Esophagus muscularis mucosa (tissue), 4 donors: ENCODE data around the gene PLEKHA3. TPM values are rescaled to one million over a fixed set of nuclear protein-coding genes. Genes with fewer than 3 reads are reported as not detected.

Experiments used
- DNase-seq: peaks from one replicate; pipeline ENCODE4 v3.0.0-alpha.2; 2017; ENCODE audit errors: extremely low spot score
- H3K27ac ChIP-seq, 4 donors: fragments of 200-600 bp; sonication (generic); replicated peaks in 1 of 4; 1 replicate in 3 of 4; 2 replicates in 1 of 4; pipeline ENCODE4 v1.5.1; 2016 to 2019; ENCODE audit warnings: mild to moderate bottlenecking in 1 of 4
- H3K27me3 ChIP-seq, 4 donors: fragments of 200-600 bp; sonication (generic); one replicate each; pipeline versions ENCODE4 v1.5.1 to v1.6.0; 2016 to 2019
- H3K36me3 ChIP-seq, 4 donors: fragments of 200-600 bp; sonication (generic); one replicate each; pipeline ENCODE4 v1.5.1; 2016 to 2019
- H3K4me1 ChIP-seq, 4 donors: fragments of 200-600 bp; sonication (generic); one replicate each; pipeline ENCODE4 v1.5.1; 2016 to 2019
- H3K4me3 ChIP-seq, 4 donors: fragments of 200-600 bp; sonication (generic); 1 replicate in 2 of 4; 2 replicates in 2 of 4; pipeline ENCODE4 v1.5.1; 2016 to 2019; ENCODE audit warnings: mild to moderate bottlenecking in 4 of 4, moderate library complexity in 1 of 4
- H3K9me3 ChIP-seq, 4 donors: fragments of 200-600 bp; sonication (generic); 1 replicate in 3 of 4; 2 replicates in 1 of 4; pipeline ENCODE4 v1.5.1; 2016 to 2019
- EP300 ChIP-seq: sonication (generic); formaldehyde crosslinking; IDR thresholded peaks from one replicate; pipeline ENCODE4 v1.6.1; 2017; ENCODE audit warnings: antibody characterized with exemption
- POLR2A ChIP-seq: fragments of 450-650 bp; IDR thresholded peaks from one replicate; pipeline ENCODE4 v1.6.1; 2017; ENCODE audit warnings: antibody characterized with exemption, moderate library complexity, mild to moderate bottlenecking, low read depth
- POLR2AphosphoS5 ChIP-seq, 2 donors: sonication (generic); formaldehyde crosslinking; IDR thresholded peaks; one replicate each; pipeline ENCODE4 v1.6.1; 2017; ENCODE audit warnings: antibody characterized with exemption in 2 of 2
- WGBS: methylation state at CpG from one replicate; pipeline ENCODE4 v1.1.5; 2018; 5-methylcytosine and 5-hydroxymethylcytosine counted together
- intact Hi-C: fragments of 100-400 bp; cut with DNase I; formaldehyde crosslinking; loops from one replicate; pipeline ENCODE4 v1.15.1; 2023
- total RNA-seq, 4 donors: library from RNA; depleted of rRNA; stranded (reverse); fragments of >200 nt; gene quantifications; one replicate each; pipeline versions ENCODE4 v1.1.0 to v1.2.1, GENCODE V29; 2016
- TF ChIP-seq, protein P1 (sequence below), 3 experiments: fragments of 200-600 bp in 2 of 3; fragments of 450-650 bp in 1 of 3; sonication (generic) in 2 of 3; IDR thresholded peaks; one replicate each; pipeline ENCODE4 v1.5.1; 2017 to 2019; ENCODE audit warnings: antibody characterized with exemption in 3 of 3, mild to moderate bottlenecking in 2 of 3, moderate library complexity in 1 of 3

Gene PLEKHA3
- total RNA-seq, 4 donors from 2014 or later: 20.8 to 30.0 (median 26.5) TPM

GRCh38 chr2:178506524-178506923 is 26.3 kb downstream of the PLEKHA3 start:
- peaks cover 24 to 78% (median 46%) of the 10 kb centered on the region in 4 donors for H3K36me3 ChIP-seq
- no peak for TF ChIP-seq POLR2A
- 93% methylated on average over 2 of the region's 2 CpGs for WGBS
- no peak overlapping the region for H3K27ac ChIP-seq
- intact Hi-C loops: no loop called here
- no peaks in the 10 kb centered on the region for H3K27me3 ChIP-seq
- H3K4me3 ChIP-seq: no peak overlapping the region
- H3K9me3 ChIP-seq: no peaks in the 10 kb centered on the region
- DNase-seq: no peak
- no peaks in the 10 kb centered on the region for H3K4me1 ChIP-seq

DNA sequence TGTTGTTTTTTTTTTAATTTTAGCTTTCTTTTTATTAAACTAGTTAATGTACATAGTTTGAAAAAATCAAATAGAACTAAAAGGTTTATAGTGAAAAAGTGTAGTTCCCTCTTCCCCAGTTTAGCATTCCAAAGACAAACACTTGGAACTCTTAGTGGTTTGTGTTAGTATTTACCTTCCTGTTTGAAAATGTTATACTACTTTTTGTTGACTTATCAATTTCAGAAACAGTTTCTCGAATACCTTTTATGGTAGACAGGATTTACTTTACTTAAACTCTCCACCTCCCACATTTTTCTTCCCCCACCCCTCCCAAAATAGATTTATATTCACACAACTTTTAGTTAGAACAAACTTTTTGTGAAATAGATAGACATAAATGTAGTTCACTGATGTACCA is 26.7 kb downstream of the PLEKHA3 start:
- Histone ChIP-seq H3K27me3 (no peaks in the 10 kb centered on the region), H3K4me3 (no peak overlapping the region), H3K9me3 (no peaks in the 10 kb centered on the region), H3K27ac (no peak overlapping the region), H3K4me1 (no peaks in the 10 kb centered on the region), H3K36me3 (peaks cover 20 to 77% (median 41%) of the 10 kb centered on the region in 4 donors)
- TF ChIP-seq, protein P1, sequence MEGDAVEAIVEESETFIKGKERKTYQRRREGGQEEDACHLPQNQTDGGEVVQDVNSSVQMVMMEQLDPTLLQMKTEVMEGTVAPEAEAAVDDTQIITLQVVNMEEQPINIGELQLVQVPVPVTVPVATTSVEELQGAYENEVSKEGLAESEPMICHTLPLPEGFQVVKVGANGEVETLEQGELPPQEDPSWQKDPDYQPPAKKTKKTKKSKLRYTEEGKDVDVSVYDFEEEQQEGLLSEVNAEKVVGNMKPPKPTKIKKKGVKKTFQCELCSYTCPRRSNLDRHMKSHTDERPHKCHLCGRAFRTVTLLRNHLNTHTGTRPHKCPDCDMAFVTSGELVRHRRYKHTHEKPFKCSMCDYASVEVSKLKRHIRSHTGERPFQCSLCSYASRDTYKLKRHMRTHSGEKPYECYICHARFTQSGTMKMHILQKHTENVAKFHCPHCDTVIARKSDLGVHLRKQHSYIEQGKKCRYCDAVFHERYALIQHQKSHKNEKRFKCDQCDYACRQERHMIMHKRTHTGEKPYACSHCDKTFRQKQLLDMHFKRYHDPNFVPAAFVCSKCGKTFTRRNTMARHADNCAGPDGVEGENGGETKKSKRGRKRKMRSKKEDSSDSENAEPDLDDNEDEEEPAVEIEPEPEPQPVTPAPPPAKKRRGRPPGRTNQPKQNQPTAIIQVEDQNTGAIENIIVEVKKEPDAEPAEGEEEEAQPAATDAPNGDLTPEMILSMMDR (IDR thresholded peaks at IDR 0.05): no peak
- TF ChIP-seq POLR2AphosphoS5 (IDR thresholded peaks at IDR 0.05) (no peak), POLR2A (no peak), EP300 (no peak)
- WGBS: 90% methylated on average over 1 of the region's 1 CpG
- intact Hi-C loops: no loop called here
- no peak for DNase-seq

GRCh38 chr2:178508646-178509045 is 28.4 kb downstream of the PLEKHA3 start:
- H3K27me3 ChIP-seq: no peaks in the 10 kb centered on the region
- intact Hi-C loops: no loop called here
- no peak for DNase-seq
- peaks cover 9 to 73% (median 25%) of the 10 kb centered on the region in 4 donors for H3K36me3 ChIP-seq
- H3K4me3 ChIP-seq: no peak overlapping the region
- H3K27ac ChIP-seq: no peak overlapping the region
- H3K4me1 ChIP-seq: no peaks in the 10 kb centered on the region
- WGBS: 97% methylated on average over 2 of the region's 2 CpGs
- no peaks in the 10 kb centered on the region for H3K9me3 ChIP-seq
- TF ChIP-seq, protein P1 (IDR thresholded peaks at IDR 0.05): no peak
- no peak for TF ChIP-seq POLR2A
- TF ChIP-seq POLR2AphosphoS5 (IDR thresholded peaks at IDR 0.05): no peak
- TF ChIP-seq EP300: no peak

DNA sequence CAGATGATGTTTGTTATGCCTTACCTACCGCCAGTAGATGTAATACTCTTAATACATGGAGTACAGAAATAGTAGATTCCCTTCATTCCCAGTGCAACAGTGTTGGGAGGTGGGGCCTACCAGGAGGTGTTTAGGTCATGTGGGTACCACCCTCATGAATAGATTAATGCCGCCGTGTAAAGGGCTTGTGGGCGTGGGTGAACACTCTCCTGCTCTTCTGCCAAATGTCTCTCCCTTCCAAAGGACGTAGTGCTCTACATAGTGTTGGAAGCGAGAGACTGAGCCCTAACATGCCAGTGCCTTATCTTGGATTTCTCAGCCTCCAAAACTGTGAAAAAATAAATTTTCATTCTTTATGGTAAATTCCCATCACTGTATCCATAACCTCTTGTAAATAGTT is 30.1 kb downstream of the PLEKHA3 start:
- intact Hi-C loops: no loop called here
- Histone ChIP-seq H3K9me3 (no peaks in the 10 kb centered on the region), H3K4me3 (no peak overlapping the region), H3K36me3 (peaks cover 3 to 68% (median 12%) of the 10 kb centered on the region in 4 donors), H3K27me3 (no peaks in the 10 kb centered on the region), H3K4me1 (no peaks in the 10 kb centered on the region), H3K27ac (no peak overlapping the region)
- TF ChIP-seq POLR2AphosphoS5 (IDR thresholded peaks at IDR 0.05) (no peak), POLR2A (no peak), EP300 (no peak)
- TF ChIP-seq, protein P1 (IDR thresholded peaks at IDR 0.05): no peak
- no peak for DNase-seq
- WGBS: 88% methylated on average over 5 of the region's 6 CpGs

- TF ChIP-seq, protein P1 (IDR thresholded peaks at IDR 0.05): no peak
- TF ChIP-seq POLR2A: no peak
- no peak for TF ChIP-seq POLR2AphosphoS5 (IDR thresholded peaks at IDR 0.05)
- TF ChIP-seq EP300: no peak
- DNase-seq: no peak
- no peaks in the 10 kb centered on the region for H3K27me3 ChIP-seq
- intact Hi-C loops: no loop called here
- WGBS: 95% methylated on average over 2 of the region's 2 CpGs
- H3K4me1 ChIP-seq: no peaks in the 10 kb centered on the region
- H3K4me3 ChIP-seq: no peak overlapping the region
- H3K36me3 ChIP-seq: peaks cover 3 to 58% (median 8%) of the 10 kb centered on the region in 4 donors
- no peak overlapping the region for H3K27ac ChIP-seq
- no peaks in the 10 kb centered on the region for H3K9me3 ChIP-seq
These were observed 32.2 kb downstream of the PLEKHA3 start for GRCh38 chr2:178512484-178512883.
